HG03159 (cell line): ENCODE data around the gene ABCC8.

ENCODE experiments used
- ATAC-seq: cut with Tn5 transposase; IDR thresholded peaks from one replicate; pipeline ENCODE4 v1.9.1; 2021; ENCODE audit warnings: mild to moderate bottlenecking, moderate library complexity; ENCODE audit not compliant: unreplicated experiment

ABCC8 gene

DNA sequence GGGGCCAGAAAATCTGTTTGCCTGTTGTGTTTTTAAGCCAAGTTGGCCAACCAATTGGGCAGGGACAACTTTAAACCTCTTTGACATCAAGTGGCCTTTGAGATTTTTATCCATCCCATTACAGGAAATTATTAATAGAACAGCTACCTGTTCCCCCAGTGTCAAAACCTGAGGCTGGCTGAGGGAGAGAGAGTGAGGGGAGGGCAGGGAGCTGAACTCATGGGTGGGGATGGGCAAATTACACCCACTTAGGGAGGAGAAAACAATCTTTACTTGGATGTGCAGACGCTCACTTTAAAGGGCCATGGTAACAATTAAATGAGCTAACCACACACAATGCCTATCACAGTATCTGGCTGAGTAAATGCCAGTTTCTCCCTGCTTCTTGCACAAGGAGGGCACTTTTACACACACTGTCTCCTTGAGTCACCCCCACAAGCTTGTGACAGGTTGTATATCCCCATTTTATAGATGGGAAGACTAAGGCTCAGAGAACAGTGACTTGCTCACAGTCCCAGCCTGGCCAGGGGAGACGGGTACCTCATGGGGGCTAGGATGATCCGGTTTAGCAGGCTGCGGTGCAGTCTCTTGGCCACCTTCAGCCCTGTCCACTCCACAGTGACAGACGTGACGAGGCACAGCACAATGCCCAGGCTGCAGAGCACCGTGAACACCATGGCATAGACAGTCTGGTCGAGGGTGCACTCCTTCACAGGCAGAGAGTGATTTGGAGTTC is 70.4 kb downstream of the ABCC8 start:
- ATAC-seq, result no peak

DNA sequence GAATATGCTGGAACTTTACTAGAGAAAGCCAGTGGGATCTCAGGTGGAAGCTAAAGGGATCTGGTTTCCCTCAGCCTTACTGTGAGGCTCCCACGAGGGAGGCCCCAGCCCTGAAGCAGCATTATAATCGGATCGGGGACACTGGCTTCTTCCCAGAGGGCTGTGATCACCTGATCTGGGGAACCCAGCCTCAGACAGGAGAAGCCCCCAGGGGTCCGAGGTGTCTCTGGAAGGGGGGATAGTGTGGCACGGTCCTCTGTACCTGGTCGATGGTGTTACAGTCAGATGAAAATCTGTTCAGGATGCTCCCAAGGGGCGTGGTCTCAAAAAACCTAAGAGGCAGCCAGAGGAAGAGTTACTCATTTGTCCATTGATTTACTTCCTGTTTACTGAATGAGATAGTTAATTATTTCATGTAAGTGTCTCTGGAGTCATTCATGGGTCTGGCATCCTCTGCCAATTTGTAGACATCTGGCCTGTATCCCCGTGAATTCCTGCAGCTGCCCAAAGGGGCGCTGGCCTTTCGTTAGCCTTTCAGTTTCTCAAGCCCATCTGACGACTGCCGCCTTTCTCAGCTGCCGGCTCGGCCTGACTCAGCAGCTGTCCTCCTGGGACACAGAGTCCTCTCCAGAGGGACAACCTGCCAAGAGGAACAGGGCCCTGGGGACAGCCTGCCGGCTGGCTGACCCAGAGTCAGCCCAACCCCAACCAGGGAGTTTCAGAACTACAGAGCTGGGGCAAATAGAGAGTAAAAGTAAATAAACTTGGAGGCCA is 71.2 kb downstream of the ABCC8 start:
- ATAC-seq, result no peak

DNA sequence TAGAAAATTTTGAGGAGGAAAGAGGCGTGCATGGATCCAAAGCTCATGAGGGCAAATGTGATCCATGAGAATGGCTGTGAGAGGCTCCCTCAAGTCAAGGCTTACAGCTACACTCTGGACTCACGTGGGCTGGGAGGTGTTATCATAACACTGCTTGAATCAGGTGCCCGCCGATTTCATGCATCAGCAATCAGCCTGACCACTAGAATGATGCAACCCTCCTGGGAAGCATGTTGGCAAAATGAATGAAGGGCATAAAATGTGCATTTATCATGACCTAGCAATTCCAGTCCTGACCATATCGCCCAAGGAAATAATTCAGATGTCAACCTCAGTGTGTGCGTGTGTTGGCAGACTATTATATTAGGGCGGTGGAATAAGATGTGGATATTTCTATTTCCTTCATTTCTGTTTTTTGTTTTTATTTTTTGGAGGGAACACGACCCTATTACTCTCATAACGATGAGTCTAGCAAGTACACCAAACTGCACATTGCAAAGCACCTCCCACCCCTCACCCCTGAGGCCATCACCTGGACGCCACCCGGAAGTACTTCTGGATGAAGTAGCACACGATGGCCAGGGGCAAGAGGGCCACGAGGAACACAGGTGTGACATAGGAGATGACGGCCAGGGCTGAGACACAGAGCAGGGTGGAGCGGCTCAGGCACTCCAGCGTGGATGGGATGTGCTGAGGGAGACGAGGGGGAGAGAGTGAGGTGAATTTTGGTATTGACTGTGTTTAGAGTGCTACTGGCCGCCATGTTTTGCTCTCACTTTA is 72.5 kb downstream of the ABCC8 start:
- ATAC-seq, result no peak

DNA sequence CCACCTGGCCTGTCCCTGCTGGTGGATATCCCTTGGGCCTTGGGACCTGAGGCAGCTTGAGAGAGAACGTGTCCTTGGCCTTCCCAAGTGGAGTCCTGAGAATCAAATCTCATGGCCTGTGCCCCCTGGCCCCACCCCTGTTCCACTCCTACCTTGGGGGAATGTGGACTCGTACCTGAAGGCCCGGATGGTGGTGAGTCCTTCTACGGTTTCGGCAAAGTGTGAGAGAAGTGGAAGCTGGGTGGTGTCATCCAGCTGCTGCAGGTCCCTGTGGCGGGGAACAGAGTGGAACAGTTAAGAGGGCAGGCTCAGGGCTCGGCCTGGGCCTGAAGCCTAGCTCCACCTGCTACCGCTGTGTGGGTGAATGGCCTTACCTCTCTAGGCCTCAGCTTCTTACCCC is 74.2 kb downstream of the ABCC8 start:
- ATAC-seq, result no peak

DNA sequence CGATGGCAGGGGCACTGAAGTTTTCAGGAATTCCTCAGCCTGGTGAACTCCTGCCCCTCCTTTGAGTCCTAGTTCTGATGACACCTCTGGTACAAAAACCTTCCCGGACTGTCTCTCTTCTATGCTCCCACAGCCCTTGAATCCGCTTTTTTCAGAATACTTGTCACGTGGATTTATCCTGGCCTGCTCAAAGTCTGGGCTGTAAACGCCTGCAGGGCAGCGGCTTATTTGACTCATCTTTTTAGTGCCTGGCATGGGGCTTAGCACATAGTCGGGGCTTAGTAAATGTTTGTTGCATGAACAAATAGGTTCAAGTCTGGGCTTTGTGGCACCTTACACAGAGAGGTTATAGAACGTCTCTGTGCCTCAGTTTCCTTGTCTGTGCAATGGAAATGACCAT is 74.8 kb downstream of the ABCC8 start:
- no peak for ATAC-seq

DNA sequence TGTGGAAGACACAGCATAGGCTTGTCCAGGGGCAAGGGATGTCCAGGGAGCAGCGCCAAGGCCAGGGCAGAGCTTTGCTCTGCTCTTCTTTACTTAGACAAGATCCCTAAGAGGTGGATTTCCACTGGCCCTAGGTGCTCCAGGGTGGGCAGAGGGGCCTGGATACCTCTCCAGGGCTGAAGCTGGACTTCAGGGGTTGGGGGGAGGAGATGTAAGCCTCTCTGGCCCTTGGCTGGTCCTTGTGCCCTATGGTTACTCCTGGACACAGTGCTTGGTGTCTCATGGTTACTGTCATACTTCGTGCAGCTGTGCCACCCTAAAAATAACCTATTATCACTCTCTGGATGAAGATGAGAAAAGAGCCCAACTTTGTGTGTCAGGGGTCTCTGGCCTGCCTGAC is 75.3 kb downstream of the ABCC8 start:
- ATAC-seq, result no peak

DNA sequence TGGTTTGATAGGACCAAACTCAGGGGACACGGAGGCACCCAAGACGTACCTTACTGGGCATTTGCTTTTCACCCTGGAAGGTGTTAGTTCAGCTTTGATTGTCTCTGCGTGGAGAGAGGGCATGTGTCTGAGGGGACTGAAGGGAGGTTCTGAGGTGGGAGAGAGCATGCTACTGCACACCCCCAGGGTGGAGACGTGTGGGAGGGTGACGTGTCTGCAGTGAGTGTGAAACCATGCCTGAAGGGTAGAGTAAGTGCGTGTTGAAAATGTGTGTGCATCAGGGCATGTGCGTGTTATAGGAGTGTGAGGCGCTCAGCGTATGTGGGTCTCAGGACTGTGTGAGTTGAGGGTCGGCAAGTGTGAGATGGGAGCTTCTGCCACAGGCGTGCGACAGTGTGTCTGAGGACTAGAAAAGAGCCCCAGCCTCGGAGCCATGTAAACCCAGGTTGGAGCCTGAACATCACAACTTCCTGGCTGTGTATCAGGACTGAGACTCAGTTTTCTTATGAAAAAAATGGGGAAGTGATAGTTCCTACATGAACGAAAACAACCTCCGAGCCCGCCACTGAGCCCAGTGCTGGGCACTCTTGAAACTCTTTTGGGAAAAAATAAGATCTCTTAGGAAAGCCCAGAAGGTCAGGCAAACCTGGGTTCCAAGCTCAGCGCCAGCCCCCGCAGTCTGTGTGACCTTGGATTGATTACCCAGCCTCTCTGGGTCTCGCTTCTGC is 76.4 kb downstream of the ABCC8 start:
- ATAC-seq, result no peak

DNA sequence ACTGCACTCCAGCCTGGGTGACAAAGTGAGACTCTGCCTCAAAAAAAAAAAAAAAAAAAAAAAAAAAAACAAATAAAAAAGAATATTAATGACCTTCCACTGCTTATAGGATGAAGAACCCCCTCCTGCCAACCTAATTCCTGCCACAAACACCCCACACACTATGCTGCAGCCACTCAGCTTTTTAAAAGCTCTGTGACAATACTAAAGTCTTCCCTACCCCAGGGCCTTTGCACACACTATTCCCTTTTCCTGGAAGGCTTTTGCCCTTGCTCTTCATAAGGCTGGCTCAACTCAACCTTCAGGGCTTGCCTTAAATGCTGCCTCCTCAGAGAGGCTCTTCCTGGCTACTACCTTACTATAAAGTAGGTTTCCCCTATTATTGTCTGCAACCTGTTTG is 77.4 kb downstream of the ABCC8 start:
- ATAC-seq, result no peak

DNA sequence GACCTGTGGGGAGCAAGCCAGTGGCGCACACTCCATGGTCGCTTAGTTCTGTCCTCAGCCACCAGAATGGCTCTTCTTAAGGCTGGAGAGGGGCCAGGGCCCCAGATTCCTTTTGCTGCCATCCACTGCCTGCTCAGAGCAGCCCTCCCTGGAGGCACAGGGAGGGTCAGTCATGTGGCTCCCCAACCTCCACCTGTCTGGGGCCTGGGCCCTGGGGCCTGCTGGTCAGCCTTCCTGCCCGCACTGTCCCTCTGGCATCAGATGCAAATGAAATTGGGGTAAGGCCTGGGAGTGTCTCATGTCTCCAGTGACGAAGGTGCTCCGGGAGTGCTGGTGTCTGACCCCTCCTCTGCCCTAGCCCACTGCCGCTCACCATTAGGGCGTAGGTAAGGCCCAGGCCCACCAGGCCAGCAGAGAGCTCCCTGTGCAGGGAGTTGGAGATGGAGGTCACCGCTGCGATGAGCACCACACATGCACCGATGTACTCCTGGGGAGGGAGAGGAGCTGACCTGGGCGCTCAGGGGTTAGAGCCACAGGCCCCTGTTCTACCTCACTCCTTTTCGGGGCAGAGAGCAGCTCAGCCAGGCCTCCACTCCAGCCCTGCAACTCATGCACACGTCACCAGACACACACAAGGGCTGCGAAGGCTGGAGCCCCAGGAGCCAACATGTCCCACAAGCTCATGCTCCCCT is 79.2 kb downstream of the ABCC8 start:
- no peak for ATAC-seq

DNA sequence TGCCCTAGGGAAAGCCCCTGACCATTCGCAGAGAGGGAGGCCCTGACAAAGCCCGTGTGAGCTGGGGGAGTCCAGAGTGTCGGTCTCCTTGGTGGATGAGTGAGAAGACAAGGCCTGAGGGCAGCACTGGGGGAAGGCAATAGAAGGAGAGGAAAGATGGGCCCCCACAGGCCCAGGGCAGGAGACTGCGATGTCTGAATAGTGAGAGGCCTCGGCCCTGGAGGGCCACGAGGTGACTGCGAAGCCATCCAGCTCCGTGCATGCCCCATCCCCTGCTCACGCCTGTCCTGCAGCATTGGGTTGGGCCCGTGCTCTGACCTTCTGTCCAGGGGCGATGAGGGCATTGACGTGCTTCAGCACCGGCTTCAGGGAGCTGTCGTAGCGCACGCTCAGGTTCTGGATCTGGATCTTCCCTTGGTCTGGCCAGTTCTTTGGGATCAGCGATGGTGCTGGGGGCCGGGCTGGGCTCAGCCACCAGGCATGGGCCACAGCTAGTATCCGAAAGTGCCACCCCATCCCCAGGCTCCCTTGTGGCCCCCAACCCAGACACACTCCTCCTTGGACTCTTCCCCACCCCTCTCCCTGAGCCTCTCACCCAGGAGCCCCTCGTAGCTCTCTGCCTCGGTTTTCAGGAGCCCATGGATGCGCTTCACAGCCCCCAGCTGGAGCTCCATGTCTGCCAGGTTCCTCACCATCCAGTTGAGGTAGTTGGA is 79.9 kb downstream of the ABCC8 start:
- ATAC-seq, result no peak

DNA sequence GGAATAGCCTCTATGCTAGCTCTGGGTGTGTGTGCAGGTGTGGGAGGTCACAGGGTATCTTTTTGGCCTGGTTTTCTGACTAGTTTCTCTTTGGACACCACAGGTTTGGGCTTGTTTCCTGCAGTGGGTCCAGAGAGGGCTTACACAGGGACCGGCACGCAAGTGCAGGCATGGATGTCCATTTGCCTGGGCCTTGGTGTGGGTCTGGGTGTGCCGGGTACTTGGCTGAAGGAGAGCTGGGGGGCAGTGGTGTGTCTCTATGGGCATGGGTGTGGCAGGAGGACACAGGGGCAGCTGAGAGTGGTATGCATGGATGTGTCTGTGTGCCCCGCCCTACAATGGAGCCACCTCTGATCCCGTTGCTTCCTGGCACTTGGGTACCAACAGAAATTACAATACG is 80.7 kb downstream of the ABCC8 start:
- ATAC-seq, result no peak

DNA sequence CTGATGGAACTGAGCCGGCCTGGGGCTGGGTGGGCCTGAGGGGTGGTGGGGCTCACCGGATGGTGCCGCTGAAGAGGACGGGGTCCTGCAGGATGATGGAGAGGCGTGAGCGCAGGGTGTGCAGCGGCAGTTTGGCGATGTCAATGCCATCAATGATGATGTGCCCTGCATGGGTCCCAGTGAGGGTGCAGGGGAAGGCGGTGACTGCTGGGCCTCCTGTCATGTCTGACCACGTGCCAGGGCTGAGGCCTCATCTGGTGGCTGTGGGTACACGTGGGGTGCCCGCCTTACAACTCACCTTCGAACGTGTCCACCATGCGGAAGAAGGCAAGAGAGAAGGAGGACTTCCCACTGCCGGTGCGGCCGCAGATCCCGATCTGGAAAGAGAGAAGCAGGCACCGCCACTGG is 81.1 kb downstream of the ABCC8 start:
- no peak for ATAC-seq

DNA sequence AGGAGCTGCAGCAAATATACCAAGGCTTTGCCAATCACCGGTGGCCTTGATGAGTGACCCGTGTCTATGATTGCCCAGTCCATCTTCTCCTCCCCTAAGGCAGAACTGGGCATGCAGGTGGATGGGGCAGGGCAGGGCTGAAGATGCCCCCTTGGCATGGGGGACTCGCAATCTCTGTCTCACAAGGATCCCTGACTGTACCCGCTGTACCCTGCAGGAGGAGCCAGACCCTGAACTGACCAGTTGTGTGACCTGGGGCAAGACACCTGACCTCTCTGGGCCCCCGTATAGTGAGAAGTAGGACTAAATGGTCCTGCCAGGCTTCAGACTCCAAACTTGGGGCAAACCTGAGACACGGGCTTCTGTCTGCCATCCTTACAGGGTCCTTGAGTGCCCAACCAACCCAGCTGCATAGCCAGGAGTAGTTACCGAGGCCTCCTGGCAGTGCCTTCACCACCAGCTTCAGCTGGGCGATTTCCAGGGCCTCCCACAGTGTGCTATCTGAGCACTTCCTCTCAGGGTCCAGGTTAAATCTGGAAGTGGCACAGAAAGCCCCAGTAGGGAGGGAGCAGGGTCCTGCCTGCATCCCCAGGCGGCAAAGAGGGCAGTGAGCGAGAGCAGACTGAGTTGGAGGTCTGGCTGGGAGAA is 81.8 kb downstream of the ABCC8 start:
- ATAC-seq, result no peak

DNA sequence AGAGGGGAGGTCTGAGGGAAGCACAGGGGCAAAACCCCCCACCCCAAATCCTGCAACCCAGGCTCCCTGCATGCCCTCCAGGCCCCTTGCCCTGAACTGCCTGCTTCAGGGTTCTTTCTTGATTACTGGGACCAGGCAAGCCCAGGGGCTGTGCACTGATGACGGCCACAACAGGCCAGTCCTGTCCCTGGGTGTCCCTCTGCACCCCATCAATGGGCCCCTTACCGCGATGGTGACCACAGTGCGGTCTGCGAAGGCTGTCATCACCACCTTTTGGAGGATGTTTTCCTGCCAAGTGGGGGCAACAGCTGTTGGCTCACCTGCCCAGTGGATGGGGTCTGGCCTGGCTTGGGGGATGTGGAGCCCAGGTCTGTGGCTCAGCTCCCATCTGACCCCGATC is 83.2 kb downstream of the ABCC8 start:
- ATAC-seq, result no peak

DNA sequence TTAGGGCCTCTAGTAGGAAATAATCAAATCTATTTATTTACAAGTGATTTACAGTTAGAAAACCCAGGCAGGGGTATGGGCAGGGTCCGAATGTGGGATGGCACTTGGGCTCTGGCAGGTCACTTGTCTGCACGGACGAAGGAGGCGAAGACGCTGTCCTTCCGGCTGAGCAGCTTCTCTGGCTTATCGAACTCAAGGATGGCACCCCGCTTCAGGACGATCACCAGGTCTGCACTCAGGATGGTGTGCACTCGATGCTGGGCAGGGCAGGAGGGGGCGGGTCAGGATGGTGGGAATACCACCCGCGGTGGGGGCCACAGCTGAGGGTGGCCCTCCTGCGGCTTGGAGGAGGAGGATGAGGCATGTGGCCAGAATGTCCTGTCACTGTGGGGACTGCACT is 83.8 kb downstream of the ABCC8 start:
- no peak for ATAC-seq

DNA sequence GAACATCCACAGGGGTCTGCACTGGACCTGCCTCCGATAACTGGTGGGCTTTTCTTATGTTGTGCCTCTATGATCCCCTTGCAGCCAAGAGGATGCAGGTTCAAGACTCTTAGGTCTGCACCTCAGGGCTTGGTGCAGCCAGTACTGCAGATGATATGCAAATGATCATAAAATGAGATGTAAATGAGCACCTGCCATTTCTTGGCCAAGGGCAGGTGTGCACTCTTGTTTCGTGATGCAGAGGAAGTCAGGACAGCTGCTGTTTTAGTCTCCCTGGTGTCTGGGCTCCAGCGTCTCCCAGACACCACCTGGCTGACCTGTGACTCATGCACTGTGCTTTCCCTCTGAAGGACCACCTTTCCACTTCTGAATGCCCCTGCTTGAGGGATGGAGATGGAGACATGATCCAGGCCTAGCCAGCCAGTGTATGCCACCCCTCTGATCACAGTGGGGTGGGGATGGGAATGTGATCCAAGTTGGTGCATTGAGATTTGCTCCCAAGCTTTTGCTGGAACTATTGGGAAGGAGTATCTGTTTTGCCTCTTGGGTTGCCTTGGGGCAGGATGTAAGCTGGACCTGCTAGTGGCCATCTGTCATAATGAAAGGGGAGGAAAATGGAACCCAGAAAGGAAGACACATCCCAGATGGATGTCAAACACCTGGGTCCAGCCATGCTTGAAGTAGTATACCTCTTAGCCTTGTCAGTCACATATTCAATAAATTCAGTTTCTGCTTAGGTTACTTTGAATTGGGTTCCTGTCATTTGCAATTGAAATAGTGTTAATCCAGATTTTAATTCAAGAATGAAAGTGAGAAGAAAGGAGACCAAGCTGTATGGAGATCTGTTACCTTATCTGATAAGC is 84.9 kb downstream of the ABCC8 start:
- ATAC-seq, result no peak

DNA sequence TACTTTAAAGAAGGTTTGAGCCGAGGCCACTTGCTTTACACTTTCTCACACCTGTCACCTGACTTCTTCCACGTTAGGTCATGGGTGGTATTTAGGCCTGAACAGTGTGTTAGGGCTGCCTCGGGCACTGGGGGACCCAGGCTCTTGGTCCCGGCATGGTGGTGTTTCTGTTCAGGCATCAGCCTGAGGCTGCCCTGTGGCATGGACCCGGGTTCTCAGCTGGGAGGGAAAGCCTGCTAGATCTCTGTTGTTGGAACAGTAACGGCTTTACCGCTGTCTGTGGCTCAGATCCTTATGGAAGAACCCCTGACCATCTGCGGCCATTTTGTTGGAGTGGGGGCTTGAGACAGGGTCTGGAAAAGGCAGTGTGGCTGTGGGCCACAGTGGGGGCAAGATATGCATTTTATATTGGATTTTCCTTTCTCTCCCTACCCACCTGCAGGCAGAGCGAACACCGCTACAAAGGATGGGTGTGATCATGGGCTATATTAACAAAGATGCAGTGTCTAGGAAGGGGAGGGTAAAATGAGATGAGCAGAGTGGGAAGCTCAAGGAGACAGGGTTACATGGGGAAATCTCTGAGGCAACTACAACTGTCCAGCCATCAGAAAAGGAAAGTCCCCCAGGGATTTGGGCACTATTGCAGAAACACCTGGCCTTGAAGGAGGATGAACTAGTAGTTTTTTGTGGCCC is 86.5 kb downstream of the ABCC8 start:
- no peak for ATAC-seq
